Retinal pigment epithelial cell (primary cell): Measurements from ENCODE around the gene RBMXL3.

Experiments
- DNase-seq: peaks from one replicate; pipeline ENCODE4 v3.0.0-alpha.2; 2010; ENCODE audit warnings: low read depth
- H3K4me3 ChIP-seq: 2 replicates; pipeline ENCODE4 v1.5.1; 2011; ENCODE audit warnings: mild to moderate bottlenecking, low read length, control low read depth, moderate library complexity
- CTCF ChIP-seq: conservative IDR thresholded peaks from 2 replicates; pipeline ENCODE4 v1.5.1; 2011; ENCODE audit warnings: low read depth, low read length, control low read depth, inconsistent platforms

The RBMXL3 gene

GRCh38 chrX:115189110-115189509 is at the start of gene RBMXL3:
TSS of gene RBMXL3 (plus strand) at chrX:115189410. CDS start at chrX:115189442, 32 bp downstream.
- TF ChIP-seq CTCF, result no peak

GRCh38 chrX:115142057-115142456 is 47.2 kb upstream of the RBMXL3 start:
- no peak for TF ChIP-seq CTCF
- DNase-seq, result no peak
- H3K4me3 ChIP-seq, result no peak overlapping the region

More at GRCh38 chrX:115189110-115189509, at the start of gene RBMXL3:
- no peak within 1 kb of the TSS for H3K4me3 ChIP-seq
- no peak for DNase-seq

- peak; percentile 2 for DNase-seq
- no peak overlapping the region for H3K4me3 ChIP-seq
- peak; percentile 49 for TF ChIP-seq CTCF
Measured at GRCh38 chrX:115147220-115147619, 42.0 kb upstream of the RBMXL3 start.

- no peak overlapping the region for H3K4me3 ChIP-seq
- peak; percentile 1 for DNase-seq
- TF ChIP-seq CTCF, result no peak
Measured at GRCh38 chrX:115173181-115173580, 16.0 kb upstream of the RBMXL3 start.

- no peak for TF ChIP-seq CTCF
- H3K4me3 ChIP-seq, result no peak overlapping the region
- DNase-seq, result no peak
Measured at GRCh38 chrX:115174548-115174947, 14.7 kb upstream of the RBMXL3 start.

GRCh38 chrX:115177932-115178331 is 11.3 kb upstream of the RBMXL3 start:
- no peak for DNase-seq
- H3K4me3 ChIP-seq, result no peak overlapping the region
- TF ChIP-seq CTCF, result no peak

- no peak for DNase-seq
- no peak for TF ChIP-seq CTCF
- no peak overlapping the region for H3K4me3 ChIP-seq
Measured at GRCh38 chrX:115178473-115178872, 10.7 kb upstream of the RBMXL3 start.
